Keratinocyte (primary cell): ENCODE data around the gene RBM19. TPM values are rescaled to one million over a fixed set of nuclear protein-coding genes. Genes with fewer than 3 reads are reported as not detected.

Experiments
- DNase-seq: peaks from one replicate; pipeline ENCODE4 v3.0.0-alpha.2; 2011; ENCODE audit warnings: low read depth, missing footprints, low spot score
- FAIRE-seq: peaks from 2 replicates; lab custom pipeline; 2011; peaks lifted over from hg19 to GRCh38; lab: Jason Lieb, UNC
- H2AFZ ChIP-seq: 2 replicates; pipeline ENCODE4 v1.6.0; 2012; ENCODE audit warnings: low read length, control low read depth, inconsistent platforms; ENCODE audit not compliant: control insufficient read depth
- H3K27ac ChIP-seq: 2 replicates; pipeline ENCODE4 v1.5.1; 2011; ENCODE audit warnings: low read length; ENCODE audit not compliant: control insufficient read depth, insufficient read depth
- H3K27me3 ChIP-seq: 3 replicates; pipeline ENCODE4 v1.6.0; 2011; ENCODE audit warnings: low read length; ENCODE audit not compliant: control insufficient read depth, insufficient read depth; ENCODE audit errors: extremely low read depth
- H3K36me3 ChIP-seq, 2 experiments: 2 replicates in 1 of 2; 3 replicates in 1 of 2; pipeline ENCODE4 v1.5.1; 2011; ENCODE audit warnings: low read length in 2 of 2, mild to moderate bottlenecking in 1 of 2; ENCODE audit not compliant: control insufficient read depth in 2 of 2, insufficient read depth in 2 of 2; ENCODE audit errors: extremely low read depth in 1 of 2
- H3K4me1 ChIP-seq: 3 replicates; pipeline ENCODE4 v1.5.1; 2011; ENCODE audit warnings: low read length; ENCODE audit not compliant: control insufficient read depth, insufficient read depth; ENCODE audit errors: extremely low read depth
- H3K4me2 ChIP-seq: 3 replicates; pipeline ENCODE4 v1.6.0; 2011; ENCODE audit warnings: low read depth, low read length; ENCODE audit not compliant: control insufficient read depth, insufficient read depth; ENCODE audit errors: extremely low read depth
- H3K4me3 ChIP-seq, 3 experiments: fragments of 200-600 bp in 1 of 3; sonication (generic) in 1 of 3; 2 replicates in 2 of 3; 3 replicates in 1 of 3; pipeline ENCODE4 v1.5.1; 2011 to 2016; ENCODE audit warnings: low read length in 3 of 3, mild to moderate bottlenecking in 3 of 3, control low read depth in 2 of 3, inconsistent platforms in 1 of 3, low read depth in 1 of 3, mixed read lengths in 1 of 3, mixed run types in 1 of 3, moderate library complexity in 1 of 3; ENCODE audit not compliant: control insufficient read depth in 2 of 3, insufficient read depth in 2 of 3; ENCODE audit errors: extremely low read depth in 1 of 3
- H3K79me2 ChIP-seq: 2 replicates; pipeline ENCODE4 v1.6.0; 2012; ENCODE audit warnings: low read length; ENCODE audit not compliant: control insufficient read depth, insufficient read depth
- H3K9ac ChIP-seq: 3 replicates; pipeline ENCODE4 v1.6.0; 2011; ENCODE audit warnings: low read length; ENCODE audit not compliant: control insufficient read depth, insufficient read depth; ENCODE audit errors: extremely low read depth
- H3K9me1 ChIP-seq: 3 replicates; pipeline ENCODE4 v1.6.0; 2011; ENCODE audit warnings: low read length; ENCODE audit not compliant: control insufficient read depth, insufficient read depth; ENCODE audit errors: extremely low read depth
- H3K9me3 ChIP-seq: 2 replicates; pipeline ENCODE4 v1.5.1; 2012; ENCODE audit warnings: low read depth, low read length; ENCODE audit not compliant: control insufficient read depth
- H4K20me1 ChIP-seq: 3 replicates; pipeline ENCODE4 v1.6.0; 2011; ENCODE audit warnings: low read length; ENCODE audit not compliant: control insufficient read depth, insufficient read depth; ENCODE audit errors: extremely low read depth
- EZH2 ChIP-seq: IDR thresholded peaks from one replicate; pipeline ENCODE4 v1.6.1; 2012; ENCODE audit warnings: inconsistent platforms, mild to moderate bottlenecking, low read length, moderate library complexity
- dilution Hi-C: fragments of 300-500 bp; cut with MboI; formaldehyde crosslinking; loops from one replicate; pipeline ENCODE4 v1.7.0; 2020; ENCODE audit warnings: low sequenced_read_pairs; ENCODE audit not compliant: extremely low pct_ligation_motif_present
- polyA plus RNA-seq, 5 experiments: library from polyadenylated mRNA; depleted of rRNA in 3 of 5; stranded (reverse) in 3 of 5; stranded (forward) in 1 of 5; unstranded in 1 of 5; fragments of >200 nt; gene quantifications; 1 replicate in 1 of 5; 2 replicates in 3 of 5; 3 replicates in 1 of 5; pipeline versions ENCODE4 v1.2.1 to v1.2.3, GENCODE V29; 2011 to 2012; ENCODE audit warnings: missing spikeins in 2 of 5, low read depth in 1 of 5, low replicate concordance in 1 of 5
- TF ChIP-seq, protein P1 (sequence below), 3 experiments: IDR thresholded peaks in 1 of 3; conservative IDR thresholded peaks in 1 of 3; optimal IDR thresholded peaks in 1 of 3; 2 replicates in 2 of 3; 3 replicates in 1 of 3; pipeline versions ENCODE3 to v1.5.1; 2011; ENCODE audit warnings: low read length in 3 of 3, mild to moderate bottlenecking in 3 of 3, moderate library complexity in 2 of 3, control low read depth in 1 of 3, inconsistent platforms in 1 of 3; ENCODE audit not compliant: insufficient read depth in 2 of 3; ENCODE audit errors: extremely low read depth in 1 of 3

RBM19 gene
- polyA plus RNA-seq, 1 donor (not counting 4 experiments of a cell fraction or from before 2014, with no cell fraction given) = 14.6 TPM

DNA sequence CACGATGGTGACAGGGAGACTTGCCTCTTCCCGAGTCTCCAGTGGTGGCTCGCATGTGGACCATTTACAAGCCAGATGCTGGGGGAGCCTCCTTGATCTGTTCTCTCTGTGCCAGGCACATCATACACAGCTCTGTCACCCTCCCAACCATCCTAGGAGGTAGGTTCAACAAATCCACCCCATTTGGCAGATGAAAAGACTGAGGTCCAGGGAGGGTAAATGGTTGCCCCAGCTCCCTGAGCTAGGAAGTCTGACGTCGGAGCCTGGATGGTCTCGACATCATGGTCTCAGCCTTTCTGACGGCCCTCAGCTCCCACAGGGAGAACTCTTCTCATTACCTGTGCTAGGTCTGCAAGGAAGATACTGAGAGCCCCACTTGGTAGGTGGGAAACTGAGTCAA is 189.6 kb downstream of the RBM19 start:
- Histone ChIP-seq H3K27ac (no peak overlapping the region), H3K36me3 (no peaks in the 10 kb centered on the region), H2AFZ (no peak overlapping the region), H4K20me1 (no peaks in the 10 kb centered on the region), H3K9me3 (no peaks in the 10 kb centered on the region), H3K27me3 (peaks cover 4% of the 10 kb centered on the region), H3K9ac (no peak overlapping the region), H3K4me2 (no peak overlapping the region), H3K79me2 (no peaks in the 10 kb centered on the region), H3K9me1 (no peaks in the 10 kb centered on the region), H3K4me1 (no peaks in the 10 kb centered on the region), H3K4me3 (no peak overlapping the region)
- FAIRE-seq = no peak
- dilution Hi-C loops = no loop called here
- no peak for DNase-seq
- TF ChIP-seq, protein P1, sequence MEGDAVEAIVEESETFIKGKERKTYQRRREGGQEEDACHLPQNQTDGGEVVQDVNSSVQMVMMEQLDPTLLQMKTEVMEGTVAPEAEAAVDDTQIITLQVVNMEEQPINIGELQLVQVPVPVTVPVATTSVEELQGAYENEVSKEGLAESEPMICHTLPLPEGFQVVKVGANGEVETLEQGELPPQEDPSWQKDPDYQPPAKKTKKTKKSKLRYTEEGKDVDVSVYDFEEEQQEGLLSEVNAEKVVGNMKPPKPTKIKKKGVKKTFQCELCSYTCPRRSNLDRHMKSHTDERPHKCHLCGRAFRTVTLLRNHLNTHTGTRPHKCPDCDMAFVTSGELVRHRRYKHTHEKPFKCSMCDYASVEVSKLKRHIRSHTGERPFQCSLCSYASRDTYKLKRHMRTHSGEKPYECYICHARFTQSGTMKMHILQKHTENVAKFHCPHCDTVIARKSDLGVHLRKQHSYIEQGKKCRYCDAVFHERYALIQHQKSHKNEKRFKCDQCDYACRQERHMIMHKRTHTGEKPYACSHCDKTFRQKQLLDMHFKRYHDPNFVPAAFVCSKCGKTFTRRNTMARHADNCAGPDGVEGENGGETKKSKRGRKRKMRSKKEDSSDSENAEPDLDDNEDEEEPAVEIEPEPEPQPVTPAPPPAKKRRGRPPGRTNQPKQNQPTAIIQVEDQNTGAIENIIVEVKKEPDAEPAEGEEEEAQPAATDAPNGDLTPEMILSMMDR (optimal IDR thresholded peaks at IDR 0.05 in 1 of 3, IDR thresholded peaks at IDR 0.05 in 1 of 3, conservative IDR thresholded peaks at IDR 0.05 in 1 of 3; ENCODE audit: extremely low read depth in 1 of 3, insufficient read depth in 2 of 3, low read length in 3 of 3) = no peak
- TF ChIP-seq EZH2 = no peak

DNA sequence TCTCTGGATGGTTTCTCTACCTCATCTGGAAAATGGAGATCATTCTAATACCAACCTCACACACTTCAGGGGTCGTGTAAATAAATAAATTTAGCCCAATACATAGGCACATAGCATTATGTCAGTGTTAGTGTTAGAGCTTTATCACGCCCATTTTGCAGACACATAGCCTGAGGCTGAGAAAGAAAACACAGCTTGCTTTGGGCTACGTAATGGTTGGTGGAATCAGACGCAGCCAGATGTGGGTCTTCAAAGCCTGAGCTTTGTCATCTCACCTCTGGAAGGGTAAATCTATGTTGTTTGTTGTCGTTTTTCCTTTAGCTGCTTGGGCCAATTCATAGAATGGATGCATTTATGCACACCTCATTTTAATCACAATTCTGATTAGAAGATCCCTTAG is 191.6 kb downstream of the RBM19 start:
- H4K20me1 ChIP-seq = no peaks in the 10 kb centered on the region
- no peak overlapping the region for H3K27ac ChIP-seq
- no peaks in the 10 kb centered on the region for H3K9me3 ChIP-seq
- no peak overlapping the region for H3K9ac ChIP-seq
- H3K36me3 ChIP-seq = no peaks in the 10 kb centered on the region
- H3K4me1 ChIP-seq = no peaks in the 10 kb centered on the region
- no peak overlapping the region for H3K4me3 ChIP-seq
- no peaks in the 10 kb centered on the region for H3K9me1 ChIP-seq
- no peak overlapping the region for H2AFZ ChIP-seq
- DNase-seq = no peak
- TF ChIP-seq, protein P1 (optimal IDR thresholded peaks at IDR 0.05 in 1 of 3, IDR thresholded peaks at IDR 0.05 in 1 of 3, conservative IDR thresholded peaks at IDR 0.05 in 1 of 3; ENCODE audit: extremely low read depth in 1 of 3, insufficient read depth in 2 of 3, low read length in 3 of 3) = no peak
- TF ChIP-seq EZH2 = no peak
- H3K79me2 ChIP-seq = no peaks in the 10 kb centered on the region
- FAIRE-seq = no peak
- dilution Hi-C loops = no loop called here
- peaks cover 4% of the 10 kb centered on the region for H3K27me3 ChIP-seq
- no peak overlapping the region for H3K4me2 ChIP-seq
